ENCODE results near the gene NRXN3. TPM values are rescaled to one million over a fixed set of nuclear protein-coding genes. Genes with fewer than 3 reads are reported as not detected.

Gene NRXN3
- total and polyA plus RNA-seq, 8 donors, result 0.53 to 2.5 (median 1.5) TPM

- Histone ChIP-seq H3K4me1 (no peaks in the 10 kb centered on the region), H3K9me3 (no peaks in the 10 kb centered on the region), H3K27ac (no peak overlapping the region), H3K4me3 (no peak overlapping the region), H3K27me3 (no peaks in the 10 kb centered on the region), H3K36me3 (no peaks in the 10 kb centered on the region)
- DNase-seq (no peak), ATAC-seq (no peak), FAIRE-seq (no peak)
- 39 to 44% methylated on average over 6 of the region's 6 CpGs for WGBS, 2 donors
- no peak for TF ChIP-seq CTCF (IDR thresholded peaks at IDR 0.05)
- intact Hi-C loops (cut with DNase I), result no loop called here
These were observed 416.5 kb downstream of the NRXN3 start for GRCh38 chr14:78586681-78587080.

- ATAC-seq (no peak), FAIRE-seq (no peak), DNase-seq (no peak)
- Histone ChIP-seq H3K4me3 (no peak overlapping the region), H3K36me3 (no peaks in the 10 kb centered on the region), H3K4me1 (no peaks in the 10 kb centered on the region), H3K9me3 (no peaks in the 10 kb centered on the region), H3K27ac (no peak overlapping the region), H3K27me3 (no peaks in the 10 kb centered on the region)
- intact Hi-C loops (cut with DNase I), result no loop called here
- TF ChIP-seq CTCF (IDR thresholded peaks at IDR 0.05), result no peak
- WGBS, 2 donors, result 68 to 78% methylated on average over 3 of the region's 3 CpGs
These were observed 418.7 kb downstream of the NRXN3 start for GRCh38 chr14:78588906-78589305.

GRCh38 chr14:78592616-78593219 is 422.5 kb downstream of the NRXN3 start:
- DNase-seq (no peak), FAIRE-seq (no peak), ATAC-seq (no peak)
- Histone ChIP-seq H3K4me3 (no peak overlapping the region), H3K36me3 (no peaks in the 10 kb centered on the region), H3K4me1 (no peaks in the 10 kb centered on the region), H3K9me3 (no peaks in the 10 kb centered on the region), H3K27ac (no peak overlapping the region), H3K27me3 (no peaks in the 10 kb centered on the region)
- TF ChIP-seq CTCF (IDR thresholded peaks at IDR 0.05), result no peak
- intact Hi-C loops (cut with DNase I), result no loop called here
- 80% methylated on average over 13 of the region's 13 CpGs for WGBS, 2 donors

- DNase-seq, result peak in 1 of 6 donors; percentile 42
- H3K9me3 ChIP-seq, result no peaks in the 10 kb centered on the region
These were observed 423.8 kb downstream of the NRXN3 start for GRCh38 chr14:78593949-78594348.

More at GRCh38 chr14:78593949-78594348, 423.8 kb downstream of the NRXN3 start:
- WGBS, 2 donors, result 72 to 80% methylated on average over 11 of the region's 11 CpGs
- ATAC-seq (no peak), FAIRE-seq (no peak)
- Histone ChIP-seq H3K27ac (no peak overlapping the region), H3K4me1 (no peaks in the 10 kb centered on the region), H3K4me3 (no peak overlapping the region), H3K36me3 (no peaks in the 10 kb centered on the region), H3K27me3 (no peaks in the 10 kb centered on the region)
- no peak for TF ChIP-seq CTCF (IDR thresholded peaks at IDR 0.05)
- intact Hi-C loops (cut with DNase I), result no loop called here

All from pancreas (tissue), 10 donors.